GM21528 (cell line): ENCODE results near the gene CEP76.

Experiments used
- ATAC-seq: cut with Tn5 transposase; IDR thresholded peaks from one replicate; pipeline ENCODE4 v1.9.1; 2021; ENCODE audit warnings: mild to moderate bottlenecking, moderate library complexity; ENCODE audit not compliant: unreplicated experiment, low FRiP score

CEP76 gene

GRCh38 chr18:12721495-12722275, 19.2 kb upstream of the CEP76 start:
- no peak for ATAC-seq

GRCh38 chr18:12711446-12711845, 8.9 kb upstream of the CEP76 start:
- no peak for ATAC-seq

- no peak for ATAC-seq
These were observed 1.1 kb upstream of the CEP76 start for GRCh38 chr18:12703664-12704063.

DNA sequence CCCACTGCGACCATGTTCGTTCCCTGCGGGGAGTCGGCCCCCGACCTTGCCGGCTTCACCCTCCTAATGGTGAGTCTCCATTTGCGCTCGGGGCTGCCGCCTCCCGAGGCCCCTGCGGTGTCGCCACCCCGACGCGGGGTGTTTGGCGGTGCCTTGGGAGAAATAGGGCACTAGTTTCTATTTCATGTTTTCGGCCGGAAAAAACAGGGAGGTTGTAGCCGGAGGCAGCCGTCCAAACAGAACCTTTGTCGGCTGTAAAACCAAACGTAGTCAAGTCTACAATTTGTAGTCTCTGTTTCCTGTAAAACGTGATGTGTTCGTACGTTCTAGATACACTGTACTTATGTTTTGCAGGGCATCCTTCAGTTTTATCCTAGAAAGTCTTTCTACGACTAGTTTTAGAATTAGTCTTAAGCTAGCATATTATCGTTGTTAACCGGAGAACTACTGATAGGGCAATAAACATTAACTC, 609 bp upstream of the CEP76 start:
- ATAC-seq: peak; percentile 48

DNA sequence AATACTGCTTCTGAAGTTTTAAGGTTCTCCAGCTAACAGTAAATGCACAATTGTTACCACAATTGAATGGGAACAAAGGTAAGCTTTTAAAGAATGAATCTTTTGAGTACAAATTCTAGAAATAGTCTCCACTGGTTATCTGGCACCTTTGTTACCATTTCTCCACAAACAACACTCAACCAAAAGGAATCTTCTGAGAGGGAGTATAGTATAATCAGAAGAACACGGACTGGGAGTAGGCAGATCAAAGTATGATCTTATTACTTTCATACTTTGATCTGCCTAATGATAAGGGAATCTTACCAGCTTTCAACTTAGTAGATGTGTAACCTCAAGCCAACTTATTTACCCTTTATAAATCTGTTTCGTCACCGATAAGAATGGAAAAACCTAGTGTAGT, 1.4 kb downstream of the CEP76 start:
- ATAC-seq: no peak

DNA sequence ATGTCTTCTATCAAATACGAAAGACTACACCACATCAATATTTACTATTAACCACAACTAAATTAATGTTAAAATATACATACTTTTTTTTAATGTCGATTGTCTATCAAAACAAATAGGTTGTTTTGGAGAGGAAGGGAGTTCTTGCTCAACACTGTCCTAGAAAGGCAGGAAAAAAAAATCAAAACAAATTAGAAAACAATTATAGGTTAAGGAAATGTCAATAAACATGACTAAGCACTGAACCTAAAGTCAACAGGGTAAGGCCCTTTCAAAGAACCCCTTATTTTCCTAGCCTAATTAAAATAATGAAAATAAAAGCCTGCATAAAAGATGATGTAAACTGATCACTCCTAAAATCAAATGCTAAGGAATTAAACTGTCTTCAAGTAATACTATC, 2.8 kb downstream of the CEP76 start:
- no peak for ATAC-seq

DNA sequence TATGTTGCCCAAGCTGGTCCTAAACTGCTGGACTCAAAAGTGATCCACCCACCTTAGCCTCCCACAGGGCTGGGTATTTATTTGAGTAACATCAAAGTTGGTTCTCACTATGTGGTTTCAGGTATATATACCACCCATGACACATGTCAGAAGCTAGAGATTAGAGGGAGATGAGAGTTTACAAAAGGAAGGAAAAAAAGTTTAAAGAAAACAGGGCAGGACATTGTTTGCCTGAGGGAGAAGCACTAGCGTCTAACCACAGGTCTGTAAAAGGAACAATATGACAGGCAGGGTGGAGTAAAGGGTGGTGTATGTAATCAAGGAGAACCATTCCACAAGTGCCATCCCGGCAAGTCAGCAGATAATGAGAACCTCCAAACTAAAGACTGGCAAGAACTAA, 8.5 kb downstream of the CEP76 start:
- no peak for ATAC-seq

DNA sequence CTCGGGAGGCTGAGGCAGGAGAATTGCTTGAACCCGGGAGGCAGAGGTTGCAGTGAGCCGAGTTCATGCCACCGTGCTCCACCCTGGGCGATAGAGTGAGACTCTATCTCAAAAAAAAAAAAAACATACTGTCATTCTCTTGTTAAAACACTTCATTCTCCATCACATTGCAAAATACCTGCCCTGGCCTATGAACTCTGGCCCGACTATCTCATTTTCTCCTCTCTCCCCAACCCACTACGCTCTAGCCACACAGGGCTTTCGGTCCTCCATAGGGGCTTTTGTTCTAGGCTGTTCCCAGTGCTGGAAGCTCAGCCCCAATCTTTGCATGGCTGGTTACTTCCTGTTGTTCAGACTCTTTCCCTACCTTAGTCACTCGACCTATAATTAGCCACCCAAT, 10.3 kb downstream of the CEP76 start:
- ATAC-seq: no peak

- no peak for ATAC-seq
These were observed 13.2 kb downstream of the CEP76 start for GRCh38 chr18:12689256-12689850.

- no peak for ATAC-seq
These were observed 16.4 kb downstream of the CEP76 start for GRCh38 chr18:12686100-12686499.

DNA sequence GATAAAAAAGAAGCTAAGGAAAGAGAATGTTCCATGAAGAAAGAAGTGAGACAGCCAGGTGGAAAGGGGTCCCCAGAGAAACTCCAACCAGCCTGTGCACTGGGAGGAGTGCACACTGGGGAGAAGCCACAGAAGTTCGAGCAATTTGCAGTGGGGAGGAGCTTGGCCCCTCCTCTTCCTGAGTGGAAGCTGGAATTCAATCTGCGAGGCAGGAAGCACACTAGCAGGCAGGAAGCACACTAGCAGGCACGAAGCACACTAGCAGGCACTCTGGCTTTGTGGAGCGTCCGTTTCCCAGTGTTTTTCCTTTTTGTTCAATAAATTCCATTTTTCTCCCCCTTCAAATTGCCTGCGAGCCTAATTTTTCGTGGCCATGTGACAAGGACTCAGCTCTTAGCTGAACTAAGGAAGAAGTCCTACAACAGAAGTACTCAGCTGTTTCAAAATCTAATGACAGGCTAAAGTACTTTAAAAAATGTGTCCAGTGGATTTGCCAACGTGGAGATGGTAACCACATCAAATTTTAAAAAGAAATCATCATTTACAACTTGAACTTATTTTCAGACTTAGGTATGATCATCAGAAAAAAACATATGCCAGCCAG, 23.2 kb downstream of the CEP76 start:
- no peak for ATAC-seq

GRCh38 chr18:12668041-12668440, 34.5 kb downstream of the CEP76 start:
- no peak for ATAC-seq

DNA sequence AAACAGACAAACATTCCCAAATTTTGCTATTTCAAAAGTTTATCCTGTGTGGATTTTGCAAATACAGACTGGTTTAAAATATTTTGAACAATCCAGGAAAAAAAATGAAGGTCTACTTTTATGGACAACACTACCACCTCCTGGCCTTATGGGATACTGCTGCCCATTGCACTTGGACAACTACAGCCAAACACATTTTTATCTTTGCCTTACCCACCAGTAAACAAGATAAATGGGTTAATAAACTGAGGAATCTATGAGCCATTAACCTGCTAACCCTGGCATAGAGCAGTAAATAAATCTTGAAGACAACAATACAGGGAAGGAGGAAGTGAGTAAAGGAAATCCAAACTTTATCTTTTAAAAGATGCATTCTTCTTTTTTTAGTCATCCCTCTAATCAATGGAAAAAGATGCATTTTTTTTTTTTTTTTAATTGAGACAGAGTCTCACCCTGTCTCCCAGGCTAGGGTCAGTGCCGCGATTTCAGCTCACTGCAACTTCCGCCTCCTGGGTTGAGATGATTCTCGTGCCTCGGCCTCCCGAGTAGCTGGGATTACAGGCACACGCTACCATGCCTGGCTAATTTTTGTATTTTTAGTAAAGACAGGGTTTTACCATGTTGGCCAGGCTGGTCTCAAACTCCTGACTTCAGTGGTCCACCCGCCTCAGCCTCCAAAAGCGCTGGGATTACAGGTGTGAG, 42.5 kb downstream of the CEP76 start:
- no peak for ATAC-seq

DNA sequence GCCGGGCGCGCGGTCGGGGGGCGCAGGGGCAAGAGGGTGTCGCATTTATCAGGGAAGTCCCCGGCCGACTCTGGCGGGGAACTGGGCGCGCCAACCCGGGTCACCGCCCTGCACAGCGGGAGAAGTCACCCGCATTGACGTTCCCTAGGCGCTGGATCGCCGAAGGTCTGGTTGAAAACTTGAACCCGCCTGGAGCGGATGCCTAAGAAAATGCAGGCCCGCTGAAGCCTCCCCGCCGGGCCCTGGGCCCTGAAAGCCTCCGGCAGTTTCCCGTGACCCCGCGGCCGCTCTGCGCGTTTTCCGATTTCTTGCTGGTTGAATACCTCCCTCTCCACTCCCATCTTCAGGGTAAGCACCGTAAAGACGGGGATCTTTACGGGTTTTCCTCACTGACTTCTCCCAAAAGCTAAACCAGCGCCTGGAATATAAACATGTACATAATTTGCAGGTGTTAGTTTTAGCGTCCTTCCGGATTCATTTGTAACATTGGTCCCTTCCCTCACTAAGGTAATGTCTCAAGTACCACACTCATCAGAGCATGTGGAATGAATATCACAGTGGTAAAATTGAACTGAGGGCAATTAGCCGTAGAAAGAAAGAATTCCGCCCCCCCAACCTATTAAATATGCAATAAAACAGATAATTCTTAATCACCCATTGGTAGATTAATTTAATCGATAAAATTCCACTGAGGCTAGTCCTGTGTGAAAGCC, 43.9 kb downstream of the CEP76 start:
- peak; percentile 29 for ATAC-seq

DNA sequence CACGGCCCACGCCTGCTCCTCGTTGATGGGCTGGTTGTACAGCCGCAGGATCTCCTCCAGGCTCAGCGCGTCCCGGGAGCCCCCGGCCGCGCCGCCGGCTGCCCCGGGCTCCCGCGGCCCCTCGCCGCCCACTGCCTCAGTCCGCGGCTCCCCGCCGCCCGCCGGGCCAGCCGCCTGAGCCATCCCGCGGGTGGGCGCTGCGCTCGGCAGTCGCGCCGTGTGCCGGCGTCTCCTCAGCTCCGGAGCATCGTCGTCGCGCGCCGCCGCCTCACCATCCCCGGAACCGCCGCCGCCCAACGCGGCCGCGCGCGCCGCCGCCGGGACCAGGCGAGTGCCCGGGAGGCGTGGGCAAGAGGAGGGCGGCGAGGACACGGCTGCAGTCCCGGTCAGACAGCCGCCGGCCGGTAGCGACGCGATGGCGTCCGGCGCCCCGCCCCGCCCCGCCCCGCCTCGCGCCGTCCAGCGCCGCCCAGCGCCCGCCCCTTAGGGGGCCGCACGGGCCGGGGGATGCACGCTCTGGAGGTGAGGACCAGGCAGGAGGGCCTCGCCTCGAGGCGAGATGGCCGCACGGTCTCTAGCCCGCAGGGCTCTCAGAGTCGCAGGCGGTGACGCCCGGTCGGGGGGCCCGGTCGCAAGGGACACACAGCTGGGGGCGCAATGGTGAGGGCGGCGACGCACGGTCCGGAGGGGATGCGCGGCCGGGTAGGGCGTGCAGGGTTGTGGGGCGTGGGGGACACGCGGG, 44.7 kb downstream of the CEP76 start, which contains the start of gene SPIRE1:
Gene SPIRE1, minus strand, starts transcription at position 424 of the 742 bp plus-strand sequence. Its CDS starts 241 bp downstream, at position 183.
- peak; percentile 72 for ATAC-seq

DNA sequence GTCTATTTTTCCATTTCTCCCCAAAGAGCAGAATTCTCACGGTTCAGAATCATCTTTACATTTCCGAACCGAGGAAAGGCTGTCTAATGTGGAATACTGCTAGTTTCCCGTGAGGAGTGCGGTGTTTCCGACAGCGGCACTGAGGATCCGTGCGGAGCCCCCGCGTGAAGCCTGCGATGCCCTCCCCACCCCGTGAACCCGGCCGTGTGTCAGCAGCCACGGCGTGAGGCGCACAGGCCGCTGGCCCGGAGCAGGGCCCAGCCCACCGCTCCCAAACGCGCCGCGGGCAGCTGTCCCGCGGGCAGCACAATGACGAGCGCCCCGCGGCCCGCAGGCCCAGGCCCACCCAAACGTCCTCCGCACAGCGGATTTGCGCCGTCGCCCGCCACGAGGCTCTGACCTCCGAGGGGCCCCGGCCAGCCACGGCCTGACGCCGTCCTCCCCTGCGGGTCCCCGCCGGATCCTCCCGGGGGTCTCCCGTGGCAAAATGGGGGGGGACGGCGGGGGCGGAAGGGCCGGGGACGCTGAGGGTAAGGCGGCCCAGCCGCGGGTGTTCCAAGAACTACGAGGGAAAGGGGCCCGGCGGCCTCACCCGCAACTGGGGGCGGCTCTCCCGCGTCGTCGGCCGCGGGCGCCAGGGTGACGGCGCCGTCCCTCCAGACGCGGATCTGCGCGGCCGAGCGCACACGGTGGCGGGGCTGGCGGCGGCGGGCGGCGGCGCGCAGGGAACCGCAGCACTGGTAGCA, 45.4 kb downstream of the CEP76 start:
- ATAC-seq: peak; percentile 45

GRCh38 chr18:12656605-12656937, 46.0 kb downstream of the CEP76 start:
- ATAC-seq: no peak

GRCh38 chr18:12654971-12655370, 47.6 kb downstream of the CEP76 start:
- ATAC-seq: no peak

DNA sequence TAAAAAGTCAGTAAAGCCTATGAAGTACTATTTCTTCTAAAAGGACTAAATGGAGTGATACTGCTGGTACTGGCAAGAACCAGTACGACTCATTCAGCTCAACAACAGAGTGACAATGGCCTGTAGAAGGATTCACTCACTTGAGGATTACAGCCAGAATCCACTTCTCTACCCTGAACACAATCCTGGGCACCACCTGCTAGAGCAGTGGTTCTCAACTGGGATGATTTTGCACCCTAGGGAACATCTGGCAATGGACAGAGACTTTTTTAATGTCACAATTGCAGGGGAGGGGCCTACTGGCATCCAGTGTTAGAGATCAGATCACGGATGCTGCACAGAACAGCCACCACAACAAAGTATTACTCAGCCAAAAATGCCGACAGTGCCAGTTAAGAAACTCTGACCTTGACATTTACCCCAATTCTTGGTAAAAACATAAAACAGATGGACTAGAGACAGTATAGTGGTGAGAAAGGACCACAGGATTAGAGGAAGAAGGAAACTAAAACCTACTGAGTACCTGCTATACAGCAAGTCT, 49.6 kb downstream of the CEP76 start:
- ATAC-seq: no peak
